GM12874 (cell line): ENCODE results near the gene MTUS2.

Experiments
- TF ChIP-seq, protein P1 (sequence below): IDR thresholded peaks from 2 replicates; pipeline ENCODE4 v1.5.1; 2011; ENCODE audit warnings: low read depth, mild to moderate bottlenecking, control low read depth, low read length, moderate library complexity; ENCODE audit not compliant: insufficient read depth

MTUS2 gene

DNA sequence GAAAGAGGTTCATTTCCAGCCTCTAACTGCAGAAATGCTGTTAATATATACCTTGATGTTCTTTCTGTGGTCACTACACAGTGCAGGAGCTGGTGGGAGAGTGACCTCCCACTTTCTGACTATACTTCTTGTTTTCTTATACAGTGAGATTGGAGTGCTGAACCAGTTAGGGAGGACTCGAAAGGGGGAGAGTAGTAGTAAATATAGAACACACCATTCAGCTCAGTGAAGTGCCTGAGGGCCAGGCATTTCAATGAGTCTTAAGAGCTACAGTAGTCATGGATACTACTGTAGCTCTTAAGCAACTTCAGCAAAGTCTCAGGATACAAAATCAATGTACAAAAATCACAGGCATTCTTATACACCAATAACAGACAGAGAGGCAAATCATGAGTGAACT, 372.9 kb downstream of the MTUS2 start:
- TF ChIP-seq, protein P1, sequence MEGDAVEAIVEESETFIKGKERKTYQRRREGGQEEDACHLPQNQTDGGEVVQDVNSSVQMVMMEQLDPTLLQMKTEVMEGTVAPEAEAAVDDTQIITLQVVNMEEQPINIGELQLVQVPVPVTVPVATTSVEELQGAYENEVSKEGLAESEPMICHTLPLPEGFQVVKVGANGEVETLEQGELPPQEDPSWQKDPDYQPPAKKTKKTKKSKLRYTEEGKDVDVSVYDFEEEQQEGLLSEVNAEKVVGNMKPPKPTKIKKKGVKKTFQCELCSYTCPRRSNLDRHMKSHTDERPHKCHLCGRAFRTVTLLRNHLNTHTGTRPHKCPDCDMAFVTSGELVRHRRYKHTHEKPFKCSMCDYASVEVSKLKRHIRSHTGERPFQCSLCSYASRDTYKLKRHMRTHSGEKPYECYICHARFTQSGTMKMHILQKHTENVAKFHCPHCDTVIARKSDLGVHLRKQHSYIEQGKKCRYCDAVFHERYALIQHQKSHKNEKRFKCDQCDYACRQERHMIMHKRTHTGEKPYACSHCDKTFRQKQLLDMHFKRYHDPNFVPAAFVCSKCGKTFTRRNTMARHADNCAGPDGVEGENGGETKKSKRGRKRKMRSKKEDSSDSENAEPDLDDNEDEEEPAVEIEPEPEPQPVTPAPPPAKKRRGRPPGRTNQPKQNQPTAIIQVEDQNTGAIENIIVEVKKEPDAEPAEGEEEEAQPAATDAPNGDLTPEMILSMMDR, result no peak

DNA sequence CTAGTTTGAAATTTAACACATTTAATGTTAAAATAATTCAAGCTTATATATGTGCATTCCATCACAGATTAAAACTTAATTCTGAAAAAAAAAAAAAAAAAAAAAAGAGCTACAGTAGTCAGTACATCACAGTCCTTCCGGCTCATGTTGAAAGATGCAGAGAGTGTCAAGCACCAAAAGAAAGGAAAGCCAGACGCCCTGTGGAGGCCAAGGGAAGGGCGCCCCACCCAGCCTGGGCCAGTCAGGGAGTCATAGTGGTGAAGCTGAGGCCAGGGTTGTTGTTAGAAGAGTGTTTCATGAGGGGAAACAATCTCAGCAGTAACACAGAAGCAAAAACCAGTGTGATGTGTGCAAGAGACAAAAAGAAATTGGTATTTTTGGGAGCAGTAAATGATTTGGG, 375.3 kb downstream of the MTUS2 start:
- TF ChIP-seq, protein P1, result no peak

DNA sequence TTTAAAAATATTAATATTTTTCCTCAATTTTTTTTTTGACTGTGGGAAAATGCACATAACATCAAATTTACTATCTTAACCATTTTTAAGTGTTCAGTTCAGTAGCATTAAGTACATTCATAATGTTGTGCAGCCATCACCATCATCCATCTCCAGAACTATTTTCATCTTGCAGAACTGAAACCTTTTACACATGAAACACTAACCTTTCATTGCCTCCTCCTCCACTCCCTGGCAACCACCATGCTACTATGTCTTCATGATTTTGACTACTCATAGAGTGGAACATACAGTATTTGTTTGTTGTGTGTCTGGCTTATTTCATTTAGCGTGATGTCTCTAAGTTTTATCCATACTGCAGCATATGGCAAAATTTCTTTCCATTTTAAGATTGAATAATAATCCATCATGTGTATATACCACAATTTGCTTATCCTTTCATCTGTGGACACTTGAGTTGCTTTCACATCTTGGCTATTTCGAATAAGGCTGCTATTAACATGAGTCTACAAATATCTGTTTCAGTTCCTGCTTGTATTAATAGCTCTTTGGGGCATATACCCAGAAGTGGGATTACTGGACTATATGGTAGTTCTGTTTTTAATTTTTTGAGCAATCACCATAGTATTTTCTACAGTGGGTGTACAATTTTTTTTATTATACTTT, 376.4 kb downstream of the MTUS2 start:
- TF ChIP-seq, protein P1, result no peak

DNA sequence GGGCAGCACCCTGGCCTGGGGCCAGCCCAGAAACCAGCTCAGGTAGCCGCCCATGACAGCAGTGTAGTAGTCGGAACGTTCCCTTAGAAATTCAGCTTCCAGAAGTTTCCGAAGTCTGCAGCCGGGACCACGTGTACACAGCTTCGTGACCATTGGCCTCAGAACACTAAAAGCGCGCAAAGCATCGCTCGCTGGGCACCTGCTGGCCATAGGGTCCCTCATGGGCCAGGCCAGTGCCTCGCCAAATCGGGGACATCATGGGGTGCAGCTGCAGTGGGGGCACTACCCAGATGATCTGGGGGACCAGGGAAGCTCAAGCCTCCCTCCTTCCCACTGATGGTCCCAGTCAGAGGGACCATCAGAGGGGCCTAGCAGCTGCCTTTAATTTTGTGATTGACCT, 384.5 kb downstream of the MTUS2 start:
- TF ChIP-seq, protein P1, result no peak

DNA sequence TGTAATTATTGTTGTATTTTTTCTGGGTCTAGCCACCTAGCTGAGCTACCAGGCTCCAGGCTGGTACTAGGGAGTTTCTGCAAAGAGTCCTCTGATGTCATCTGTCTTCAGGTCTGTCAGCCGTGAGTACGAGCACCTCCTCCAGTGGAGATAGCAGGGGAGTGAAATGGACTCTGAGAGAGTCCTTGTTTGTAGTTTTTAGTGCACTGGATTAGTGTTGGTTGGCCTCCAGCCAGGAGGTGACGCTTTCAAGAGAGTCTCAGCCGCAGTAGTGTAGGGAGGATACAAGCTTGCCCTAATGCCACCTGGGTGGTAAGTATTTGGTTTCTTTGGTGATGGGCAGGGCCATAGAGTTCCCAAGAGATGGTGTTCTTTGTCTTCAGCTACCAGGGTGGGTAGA, 390.5 kb downstream of the MTUS2 start:
- TF ChIP-seq, protein P1, result no peak

DNA sequence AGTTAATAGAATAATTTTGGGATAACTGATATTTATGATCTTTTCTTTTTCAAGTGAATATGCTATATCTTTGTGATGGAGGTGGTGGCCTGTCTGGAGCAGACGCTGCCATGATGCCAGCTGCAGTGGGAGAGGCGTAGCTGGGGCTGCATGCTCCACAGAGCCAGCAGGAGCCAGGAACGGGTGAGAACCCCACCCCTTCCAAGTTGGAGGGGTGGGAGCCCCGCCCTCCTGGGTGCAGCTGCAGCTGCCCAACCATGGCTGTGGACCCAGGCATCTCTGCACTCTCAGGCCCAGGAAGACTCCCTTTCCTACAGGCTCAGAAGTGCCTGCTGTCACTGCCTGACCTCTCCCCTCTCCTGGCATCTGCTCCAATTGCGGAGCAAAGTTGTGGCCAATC, 402.3 kb downstream of the MTUS2 start:
- TF ChIP-seq, protein P1, result no peak

DNA sequence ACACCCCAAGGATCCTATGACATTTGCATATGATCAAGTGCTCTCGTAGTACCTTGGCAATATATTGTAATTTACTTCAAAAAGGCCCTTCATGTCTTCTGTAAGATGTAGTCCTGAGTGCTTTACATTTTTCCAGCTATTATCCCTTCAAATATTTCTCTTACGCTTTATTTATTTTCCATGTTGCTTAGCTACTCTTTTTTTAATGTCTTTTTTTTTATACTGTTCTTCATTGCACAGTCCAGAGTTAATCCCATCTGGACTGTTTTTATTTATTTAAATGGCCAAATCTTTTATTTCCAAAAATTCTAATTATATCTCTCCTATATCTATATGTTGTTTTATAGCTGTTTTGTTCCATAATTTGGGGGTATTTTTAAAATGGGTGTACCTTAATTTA, 404.1 kb downstream of the MTUS2 start:
- TF ChIP-seq, protein P1, result no peak
